Subcutaneous abdominal adipose tissue (tissue), 5 donors: ENCODE results near the gene CLEC12A.

Experiments used
- H3K27ac ChIP-seq: one replicate; pipeline ENCODE4 v1.7.0; 2013; ENCODE audit warnings: low read depth, mild to moderate bottlenecking, inconsistent platforms, low read length, moderate library complexity
- H3K27me3 ChIP-seq, 5 donors: one replicate each; pipeline ENCODE4 v1.7.0; 2013; ENCODE audit warnings: low read length in 5 of 5, inconsistent platforms in 1 of 5; ENCODE audit not compliant: control insufficient read depth in 5 of 5, insufficient read depth in 4 of 5
- H3K36me3 ChIP-seq, 5 donors: one replicate each; pipeline ENCODE4 v1.7.0; 2013; ENCODE audit warnings: low read length in 5 of 5; ENCODE audit not compliant: control insufficient read depth in 5 of 5, insufficient read depth in 5 of 5
- H3K4me1 ChIP-seq, 5 donors: one replicate each; pipeline ENCODE4 v1.7.0; 2013; ENCODE audit warnings: low read length in 5 of 5, mild to moderate bottlenecking in 3 of 5, moderate library complexity in 1 of 5; ENCODE audit not compliant: control insufficient read depth in 5 of 5, insufficient read depth in 5 of 5
- H3K4me3 ChIP-seq, 5 donors: one replicate each; pipeline ENCODE4 v1.7.0; 2013; ENCODE audit warnings: low read length in 5 of 5, low read depth in 1 of 5
- H3K9ac ChIP-seq, 5 donors: one replicate each; pipeline ENCODE4 v1.7.0; 2013; ENCODE audit warnings: low read length in 5 of 5, mild to moderate bottlenecking in 4 of 5, moderate library complexity in 3 of 5
- H3K9me3 ChIP-seq, 5 donors: one replicate each; pipeline ENCODE4 v1.7.0; 2013; ENCODE audit warnings: low read length in 5 of 5; ENCODE audit not compliant: control insufficient read depth in 5 of 5
- donor health status: healthy.
- donor health status: healthy.
- donor health status: healthy.
- donor health status: healthy.
- donor health status: healthy.

CLEC12A gene

DNA sequence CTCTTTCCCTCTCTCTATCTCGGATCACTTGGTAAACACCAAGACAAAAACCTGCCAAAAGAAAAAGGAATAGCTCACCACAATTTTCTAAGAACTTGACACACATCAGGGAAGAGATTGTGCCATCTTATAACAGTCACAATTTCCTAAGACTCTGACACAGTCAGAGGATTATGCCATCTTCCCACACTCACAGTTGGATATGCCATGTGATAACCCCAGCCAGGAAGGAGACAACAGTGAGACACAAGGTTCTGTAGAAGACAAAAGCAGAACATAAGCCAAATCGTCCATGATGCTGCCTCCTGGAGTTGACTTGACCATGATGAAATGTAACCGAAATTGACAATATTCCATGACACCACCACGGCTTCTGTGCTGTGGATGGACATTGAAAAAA is 56.5 kb downstream of the CLEC12A start:
- no peak overlapping the region for H3K4me3 ChIP-seq
- no peak overlapping the region for H3K9ac ChIP-seq
- peaks cover 0 to 2% (median 0%) of the 10 kb centered on the region in 5 donors for H3K9me3 ChIP-seq
- H3K27me3 ChIP-seq = no peaks in the 10 kb centered on the region
- H3K36me3 ChIP-seq = no peaks in the 10 kb centered on the region
- no peak overlapping the region for H3K27ac ChIP-seq
- H3K4me1 ChIP-seq = no peaks in the 10 kb centered on the region

DNA sequence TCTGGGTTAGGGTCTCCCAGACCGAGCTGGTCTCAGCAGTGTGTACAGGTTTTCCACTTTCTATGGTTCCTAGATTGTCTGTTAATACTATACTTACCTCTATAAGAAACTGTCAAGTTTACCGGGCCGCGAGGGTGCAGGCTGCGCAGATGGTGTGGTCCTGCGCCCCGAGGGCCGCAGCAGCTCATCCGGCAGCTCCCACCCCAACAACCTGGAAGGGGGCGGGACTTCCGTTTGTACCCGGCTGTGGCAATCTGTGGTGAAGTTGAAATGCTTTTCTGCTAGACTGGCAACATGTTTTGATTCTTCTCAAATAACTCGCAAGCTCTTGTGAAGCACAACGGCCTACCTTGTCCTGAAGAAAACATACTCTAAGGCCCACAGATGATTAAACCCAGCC is 59.2 kb downstream of the CLEC12A start, which contains the start of gene CLEC9A:
Gene CLEC9A (plus strand): TSS at position 237 of the 400 bp plus-strand sequence. CDS start 22,006 bp downstream, outside the sequence.
- H3K27me3 ChIP-seq = no peaks in the 10 kb centered on the region
- peaks cover 0 to 6% (median 0%) of the 10 kb centered on the region in 5 donors for H3K4me1 ChIP-seq
- H3K4me3 ChIP-seq = no peak within 1 kb of the TSS
- H3K27ac ChIP-seq = no peak within 1 kb of the TSS
- no peak within 1 kb of the TSS for H3K9ac ChIP-seq
- H3K9me3 ChIP-seq = peaks cover 0 to 2% (median 0%) of the 10 kb centered on the region in 5 donors
- no peaks in the 10 kb centered on the region for H3K36me3 ChIP-seq

DNA sequence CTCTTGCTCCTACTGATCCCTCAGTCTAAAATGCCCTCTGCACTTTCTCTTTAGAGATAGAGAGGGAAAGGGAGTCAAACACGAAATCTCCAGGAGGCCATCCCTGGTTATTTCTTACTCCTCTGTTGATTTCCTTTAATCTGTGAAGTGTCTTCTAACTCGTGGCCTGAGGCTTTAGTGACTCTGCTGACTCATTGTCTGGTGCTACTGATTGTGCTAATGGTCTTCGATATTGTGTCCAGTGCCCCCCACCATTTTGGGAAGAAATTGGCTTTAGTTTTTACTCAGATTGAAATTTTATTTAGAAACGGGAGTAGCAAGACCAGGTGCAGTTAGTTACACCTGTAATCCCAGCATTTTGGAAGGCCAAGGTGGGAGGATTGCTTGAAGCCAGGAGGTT is 60.1 kb downstream of the CLEC12A start:
- no peaks in the 10 kb centered on the region for H3K36me3 ChIP-seq
- H3K27ac ChIP-seq = no peak overlapping the region
- H3K4me1 ChIP-seq = peaks cover 0 to 6% (median 0%) of the 10 kb centered on the region in 5 donors
- no peak overlapping the region for H3K9ac ChIP-seq
- H3K9me3 ChIP-seq = no peaks in the 10 kb centered on the region
- H3K27me3 ChIP-seq = no peaks in the 10 kb centered on the region
- no peak overlapping the region for H3K4me3 ChIP-seq

DNA sequence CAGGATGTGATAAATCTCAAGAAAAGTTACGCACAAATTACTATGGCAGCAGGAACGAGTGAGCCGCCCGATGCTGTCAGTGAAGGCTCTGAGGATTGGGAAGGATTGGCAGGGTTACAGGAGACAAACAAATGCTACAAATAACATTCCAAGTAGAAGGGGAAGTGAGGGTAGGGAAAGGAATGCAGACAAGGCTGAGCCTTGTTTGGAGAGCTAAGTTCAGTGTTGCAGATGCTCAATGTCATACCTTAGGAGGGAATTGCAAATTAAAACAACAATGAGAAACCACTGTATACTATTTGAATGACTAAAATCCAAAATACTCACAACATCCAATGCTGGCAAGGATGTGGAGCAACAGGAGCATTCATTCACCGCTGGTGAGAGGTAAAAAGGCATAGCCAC is 60.6 kb downstream of the CLEC12A start:
- H3K4me1 ChIP-seq = peaks cover 0 to 6% (median 0%) of the 10 kb centered on the region in 5 donors
- no peaks in the 10 kb centered on the region for H3K9me3 ChIP-seq
- no peaks in the 10 kb centered on the region for H3K27me3 ChIP-seq
- H3K9ac ChIP-seq = no peak overlapping the region
- no peak overlapping the region for H3K27ac ChIP-seq
- H3K4me3 ChIP-seq = no peak overlapping the region
- no peaks in the 10 kb centered on the region for H3K36me3 ChIP-seq

DNA sequence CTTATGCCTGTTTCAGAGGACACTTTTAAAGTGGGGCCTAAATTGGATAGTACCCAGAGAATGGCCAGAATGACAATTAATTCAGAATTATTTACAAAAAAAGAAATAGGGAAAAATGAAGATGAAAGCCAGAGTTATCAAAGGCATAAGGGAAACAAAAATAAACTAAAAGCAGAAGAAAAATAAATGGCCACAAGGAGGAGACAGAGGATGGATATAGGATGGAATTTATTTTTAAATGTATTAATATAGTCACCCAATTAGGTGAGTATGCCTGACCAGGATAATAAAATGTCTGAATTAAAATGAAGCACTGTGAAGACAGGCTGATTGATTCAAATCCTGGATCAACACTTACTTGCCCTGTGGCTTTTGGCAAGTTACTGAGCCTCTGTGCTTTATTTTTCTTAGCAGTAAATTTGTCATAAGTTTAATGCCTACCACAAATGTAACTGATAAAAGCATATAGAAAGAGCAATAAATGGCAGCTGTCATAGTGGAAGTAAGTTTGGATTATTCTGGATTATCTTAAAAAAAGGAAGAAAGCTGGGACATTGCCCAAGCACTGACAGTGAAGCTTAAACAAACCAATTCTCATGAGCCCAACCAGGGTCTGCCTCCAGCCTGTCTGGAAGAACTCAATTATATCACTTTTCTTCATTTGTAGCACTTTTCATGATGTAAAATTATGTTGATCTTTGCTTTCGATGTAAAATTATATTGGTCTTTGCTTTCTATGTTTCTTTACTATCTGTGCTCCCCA is 62.8 kb downstream of the CLEC12A start:
- Histone ChIP-seq H3K36me3 (no peaks in the 10 kb centered on the region), H3K4me1 (peaks cover 0 to 6% (median 0%) of the 10 kb centered on the region in 5 donors), H3K27me3 (no peaks in the 10 kb centered on the region), H3K9me3 (no peaks in the 10 kb centered on the region), H3K9ac (no peak overlapping the region), H3K4me3 (no peak overlapping the region), H3K27ac (no peak overlapping the region)
